DMS53 treated with DMSO at 0.1 percent for 48 hours (cell line): Measurements from ENCODE around the gene DNAJB12.
"Not testable (repeated sequence)": the region's sequence is repeated elsewhere in the genome, so short reads cannot be mapped to it uniquely, and the experiment has no call there.

Experiments used
- DNase-seq: peaks from one replicate; lab custom pipeline; 2025; ENCODE audit not compliant: unreplicated experiment; lab: John Stamatoyannopoulos, UW

The DNAJB12 gene

GRCh38 chr10:72353965-72354355 lies 759 bp downstream of the DNAJB12 start:
- no peak for DNase-seq

DNA sequence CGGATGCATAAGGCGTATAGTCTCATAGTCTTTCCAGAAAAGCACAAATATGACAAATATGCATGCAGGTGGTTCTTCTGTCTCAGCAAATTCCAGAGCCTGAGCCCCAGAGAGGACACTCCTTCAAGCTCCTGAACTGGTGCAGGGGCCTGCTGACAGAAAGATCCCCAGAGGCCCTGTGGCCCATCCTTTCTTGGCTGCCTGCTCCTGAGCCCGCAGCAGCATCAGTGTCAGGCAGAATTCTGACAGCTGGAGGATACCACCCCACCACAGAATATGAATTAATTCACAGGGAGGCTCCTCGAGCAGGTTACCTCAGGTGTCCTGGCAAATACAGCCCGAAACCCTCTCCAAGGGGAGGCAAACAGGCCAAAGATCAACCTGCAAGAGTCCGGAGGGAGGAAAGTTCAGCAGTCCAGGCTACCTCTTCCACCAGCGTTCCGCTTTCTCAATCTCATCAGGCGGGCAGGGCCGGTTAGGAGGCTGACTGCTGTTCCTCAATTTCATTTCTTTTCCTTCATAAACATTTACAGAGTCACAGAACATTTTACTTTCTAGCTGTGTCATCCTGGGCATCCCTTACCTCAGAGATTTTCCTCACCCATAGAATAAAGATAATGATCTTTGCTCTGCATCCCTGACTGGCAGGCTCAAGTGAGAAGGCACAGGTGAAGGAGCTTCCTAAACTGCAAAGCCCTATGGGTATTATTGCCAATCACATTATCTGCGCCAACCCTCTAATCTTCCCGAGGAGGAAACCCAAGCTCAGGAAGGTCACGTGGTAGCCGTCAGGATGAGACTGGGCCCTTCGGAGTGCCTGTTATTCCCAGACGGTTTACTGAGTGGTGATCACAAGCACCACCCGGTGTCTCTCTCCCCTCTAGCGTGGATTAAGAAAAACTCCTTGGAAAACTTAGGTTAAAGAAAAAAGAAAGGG lies 1.4 kb downstream of the DNAJB12 start:
- DNase-seq: peak; percentile 39

- no peak for DNase-seq
These were observed 3.2 kb downstream of the DNAJB12 start for GRCh38 chr10:72351479-72351878.

DNA sequence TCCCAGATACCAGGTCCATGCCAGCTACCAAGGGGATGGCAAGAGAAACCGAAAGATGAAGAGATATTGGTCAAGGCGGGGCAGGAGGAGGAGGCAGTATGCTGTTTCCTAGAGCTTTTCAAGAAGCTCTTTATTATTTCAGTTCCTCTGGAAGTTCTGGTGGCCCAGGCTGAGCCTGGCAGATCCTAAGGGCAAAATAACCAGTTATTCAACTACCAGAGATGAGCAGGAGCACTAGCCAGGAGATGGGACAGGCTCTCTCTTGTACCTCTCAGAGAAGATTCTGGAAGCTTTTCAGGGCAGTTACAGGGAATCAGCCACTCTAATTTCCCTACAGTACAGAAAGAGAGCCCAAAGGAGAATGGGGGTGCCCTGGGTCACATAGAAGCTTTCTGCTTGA lies 5.3 kb downstream of the DNAJB12 start:
- no peak for DNase-seq

DNA sequence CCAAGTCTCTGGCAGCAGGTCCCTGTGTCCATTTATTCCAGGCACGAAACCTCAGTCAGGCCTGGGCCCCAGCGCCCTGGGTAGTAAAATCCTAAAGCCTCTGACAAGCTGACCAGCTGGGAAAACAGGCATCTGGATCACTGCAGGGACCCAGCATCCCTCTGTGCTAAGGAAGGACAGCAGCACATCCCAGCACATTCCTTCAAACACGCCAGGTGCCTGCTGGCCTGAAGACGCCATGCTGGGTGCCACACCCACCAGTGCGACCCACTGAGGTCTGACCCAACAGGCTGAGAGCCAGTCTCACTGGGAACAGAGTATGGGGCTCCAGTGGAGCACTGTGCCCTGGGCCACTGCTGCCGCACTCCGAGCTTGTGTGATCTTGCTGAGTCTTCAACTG lies 6.4 kb downstream of the DNAJB12 start:
- no peak for DNase-seq

- not testable (repeated sequence) for DNase-seq
These were observed 8.6 kb downstream of the DNAJB12 start for GRCh38 chr10:72346117-72346516.

DNA sequence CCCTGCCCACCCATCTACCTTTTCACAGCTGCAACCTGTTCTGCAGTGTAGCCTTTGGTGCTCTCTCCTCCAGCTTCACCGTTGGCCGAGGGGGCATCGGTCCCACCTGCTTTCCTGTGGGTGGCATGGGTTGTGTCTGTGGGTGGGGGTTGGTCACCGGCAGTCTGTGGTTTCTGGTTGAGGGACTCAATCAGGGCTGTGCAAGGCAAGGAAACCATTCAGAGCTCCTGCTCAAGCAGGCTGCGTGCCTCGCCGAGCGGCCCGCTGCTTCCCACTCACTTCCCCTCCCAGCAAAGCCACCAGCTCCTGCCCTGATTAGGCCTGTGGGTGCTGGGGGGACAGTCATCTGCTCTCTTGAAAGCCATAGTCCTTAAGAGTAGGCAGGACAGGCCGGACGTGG lies 9.8 kb downstream of the DNAJB12 start:
- DNase-seq: no peak

DNA sequence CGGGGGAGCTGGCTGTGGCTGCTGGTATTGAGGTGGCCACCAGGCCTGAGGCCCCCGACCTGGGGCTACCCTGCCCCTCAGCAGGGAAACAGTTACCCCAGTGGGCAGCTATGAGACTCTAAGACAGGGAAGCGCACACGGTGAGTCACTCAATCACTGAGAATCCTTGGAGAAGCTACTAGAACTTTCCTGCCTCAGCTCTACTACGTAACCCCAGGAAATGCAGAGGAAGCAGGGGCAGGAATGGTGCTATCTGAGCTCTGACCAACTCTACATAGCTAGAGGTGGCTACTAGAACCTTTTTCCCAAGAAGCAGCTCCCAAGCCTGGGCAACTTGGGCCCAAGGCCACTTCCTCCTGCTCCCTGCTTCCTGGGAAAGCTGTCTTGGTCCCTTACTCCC lies 11.8 kb downstream of the DNAJB12 start:
- no peak for DNase-seq

DNA sequence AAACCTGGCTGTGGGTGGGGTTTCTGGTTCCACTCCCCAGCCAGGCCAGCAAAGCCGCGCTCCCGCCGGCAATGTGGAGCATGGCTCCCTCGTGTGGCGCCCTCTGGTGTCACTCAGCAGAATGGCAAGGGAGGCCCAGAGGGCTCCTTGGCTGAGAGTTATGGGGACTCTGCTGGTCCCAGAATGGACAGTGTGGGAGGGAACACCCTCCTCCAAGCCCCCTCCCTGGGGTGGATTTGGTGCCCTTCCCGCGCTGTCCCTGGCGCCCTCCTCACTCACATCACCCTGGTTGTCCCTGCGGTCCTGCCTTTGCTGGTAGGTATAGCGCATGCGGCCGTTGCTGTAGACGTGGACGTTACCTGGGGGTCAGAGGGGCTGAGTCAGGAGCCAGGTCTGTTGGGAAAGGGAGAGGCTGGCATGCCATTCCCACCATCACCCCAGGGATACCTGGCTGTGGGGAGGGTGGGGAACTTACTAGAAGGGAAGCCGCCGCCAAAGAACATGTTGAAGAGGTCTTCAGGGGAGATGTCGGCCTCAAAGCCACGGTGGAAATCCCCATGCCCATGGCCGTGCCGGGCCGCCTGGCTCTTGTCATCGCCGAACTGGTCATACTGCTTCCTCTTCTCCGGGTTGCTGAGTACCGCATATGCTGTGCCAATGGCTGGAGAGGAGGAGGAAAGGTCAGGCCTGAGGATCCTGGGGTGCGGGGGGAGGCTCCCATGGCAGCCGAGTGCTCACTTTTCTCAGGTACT lies 14.0 kb downstream of the DNAJB12 start:
- no peak for DNase-seq

DNA sequence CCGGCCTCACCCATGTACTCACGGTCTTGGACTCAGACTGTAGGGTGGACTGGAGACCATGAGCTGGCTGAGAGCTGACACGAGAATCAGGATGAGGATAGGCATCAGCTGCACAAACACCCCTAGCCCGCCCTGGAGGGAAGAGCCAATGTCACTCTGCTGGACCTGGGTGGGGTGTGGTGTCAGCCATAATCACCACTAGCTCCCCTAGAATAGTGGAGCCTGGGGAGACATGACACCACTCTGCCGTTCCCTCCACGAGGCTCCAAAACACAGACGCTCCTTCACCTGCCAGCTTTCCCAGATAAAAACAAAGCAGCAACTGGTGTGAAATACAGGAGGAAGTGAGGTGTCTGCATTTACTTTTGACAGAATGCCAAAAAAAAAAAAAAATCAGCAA lies 16.5 kb downstream of the DNAJB12 start:
- no peak for DNase-seq

- no peak for DNase-seq
These were observed 17.0 kb downstream of the DNAJB12 start for GRCh38 chr10:72337722-72338121.

- DNase-seq: peak; percentile 34
These were observed 17.6 kb downstream of the DNAJB12 start for GRCh38 chr10:72337039-72337629.

- no peak for DNase-seq
These were observed 18.3 kb downstream of the DNAJB12 start for GRCh38 chr10:72336259-72337038.

- DNase-seq: no peak
These were observed 19.1 kb downstream of the DNAJB12 start for GRCh38 chr10:72335394-72336258.

DNA sequence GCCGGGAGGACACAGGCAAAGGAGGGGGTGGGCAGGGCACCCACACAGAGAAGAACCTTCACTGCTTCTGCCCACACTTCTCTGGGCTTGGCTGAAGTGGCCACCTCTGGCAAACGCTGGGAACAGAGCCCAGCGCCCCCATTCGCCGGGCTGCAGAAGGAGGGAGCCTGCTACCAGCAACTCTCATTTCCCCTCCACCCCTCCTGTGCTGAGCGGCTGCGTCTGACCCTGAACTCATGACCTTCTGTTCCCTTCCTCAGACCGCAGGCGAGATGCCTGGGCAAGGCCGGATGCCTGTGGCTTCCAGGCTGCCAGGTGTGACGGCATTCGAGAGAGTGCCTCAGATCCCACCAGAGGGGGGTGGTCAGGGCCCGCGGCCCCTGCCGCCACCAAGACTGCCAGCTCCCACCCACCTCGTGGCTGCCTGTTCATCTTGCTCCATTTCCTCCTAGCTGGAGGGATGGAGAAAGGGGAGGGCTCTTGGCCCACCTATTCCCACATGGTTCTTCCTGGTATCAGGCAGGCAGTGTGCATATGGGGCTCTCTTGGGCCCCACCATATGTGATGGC lies 19.8 kb downstream of the DNAJB12 start:
- DNase-seq: no peak

DNA sequence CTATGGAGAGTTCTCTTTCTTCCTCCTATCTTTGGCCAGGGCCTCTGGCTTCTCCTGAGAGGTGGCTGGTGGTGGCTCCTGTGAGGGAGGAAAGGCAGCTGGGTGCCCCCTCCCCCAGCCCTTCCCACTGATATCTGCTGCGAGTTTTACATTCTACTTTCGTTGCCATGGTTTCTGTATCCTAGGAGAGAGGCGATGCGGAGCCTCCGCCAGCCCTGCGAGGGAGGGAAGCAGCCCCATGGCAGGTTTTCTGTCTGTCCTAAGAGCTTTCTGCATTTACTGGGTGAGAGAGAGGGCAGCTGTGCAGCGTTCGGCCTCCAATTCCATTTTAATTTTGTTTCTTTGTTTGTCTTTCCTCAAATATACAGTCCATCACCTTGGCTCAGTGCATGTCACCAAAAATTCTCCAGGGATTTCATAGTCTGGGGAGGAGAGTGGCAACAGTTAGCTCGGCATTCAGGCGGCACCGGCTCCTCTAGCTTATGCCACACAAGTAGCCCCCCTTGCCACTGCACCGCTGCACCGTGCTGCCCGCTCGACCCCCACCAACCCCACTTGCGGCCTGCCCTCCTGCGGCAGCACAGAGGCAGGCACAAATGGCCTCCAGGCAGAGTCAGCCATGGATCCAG lies 20.4 kb downstream of the DNAJB12 start:
- no peak for DNase-seq

- DNase-seq: no peak
These were observed 21.4 kb downstream of the DNAJB12 start for GRCh38 chr10:72333112-72334015.

DNA sequence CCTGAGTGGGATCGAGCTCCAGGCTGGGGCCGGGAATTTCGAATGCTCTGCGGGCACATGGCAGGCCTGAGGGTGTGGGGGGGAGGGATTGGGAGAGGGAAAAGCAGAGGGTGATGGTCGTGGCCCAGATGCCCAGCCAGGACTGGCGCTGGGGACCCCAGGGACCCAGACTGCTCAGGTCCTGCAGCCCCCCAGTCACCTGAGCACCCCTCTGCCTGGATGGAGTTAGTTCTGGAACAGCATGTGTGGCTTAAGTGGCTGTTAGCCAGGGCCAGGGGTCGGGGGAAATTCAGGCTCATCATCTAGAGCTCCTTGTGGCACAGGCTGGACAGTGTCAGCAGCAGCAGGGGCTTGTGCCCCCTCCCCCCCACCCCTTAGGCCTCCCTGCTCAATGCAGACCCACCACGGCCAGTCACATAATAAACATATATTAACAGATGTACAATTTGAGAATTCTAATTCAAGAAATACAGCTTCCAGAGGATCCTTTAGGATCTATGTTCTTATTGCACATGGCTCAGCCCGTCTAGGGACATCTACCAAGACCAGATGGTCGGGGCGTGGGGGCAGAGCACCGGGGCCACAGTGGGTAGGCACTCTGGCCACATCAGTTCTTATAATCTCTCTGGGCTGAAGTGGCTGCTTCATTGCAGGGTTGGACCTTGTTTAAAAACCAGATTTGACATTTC lies 22.2 kb downstream of the DNAJB12 start:
- DNase-seq: no peak
